Activated naive CD8-positive, alpha-beta T cell (primary cell): ENCODE measurements around the gene PROSER2.

ENCODE experiments used
- H3K27ac Mint-ChIP-seq: one replicate; pipeline ENCODE4 v1.8.0; 2021; ENCODE audit warnings: mixed read lengths
- H3K27me3 Mint-ChIP-seq: one replicate; pipeline ENCODE4 v1.8.0; 2021; ENCODE audit warnings: mixed read lengths
- H3K36me3 Mint-ChIP-seq: one replicate; pipeline ENCODE4 v1.8.0; 2021; ENCODE audit warnings: mixed read lengths
- H3K4me1 Mint-ChIP-seq: one replicate; pipeline ENCODE4 v1.8.0; 2021; ENCODE audit warnings: low read depth, mixed read lengths
- H3K4me3 Mint-ChIP-seq: one replicate; pipeline ENCODE4 v1.8.0; 2021; ENCODE audit warnings: mild to moderate bottlenecking, mixed read lengths
- H3K9me3 Mint-ChIP-seq: one replicate; pipeline ENCODE4 v1.8.0; 2021; ENCODE audit warnings: low read depth, mixed read lengths

PROSER2 gene

DNA sequence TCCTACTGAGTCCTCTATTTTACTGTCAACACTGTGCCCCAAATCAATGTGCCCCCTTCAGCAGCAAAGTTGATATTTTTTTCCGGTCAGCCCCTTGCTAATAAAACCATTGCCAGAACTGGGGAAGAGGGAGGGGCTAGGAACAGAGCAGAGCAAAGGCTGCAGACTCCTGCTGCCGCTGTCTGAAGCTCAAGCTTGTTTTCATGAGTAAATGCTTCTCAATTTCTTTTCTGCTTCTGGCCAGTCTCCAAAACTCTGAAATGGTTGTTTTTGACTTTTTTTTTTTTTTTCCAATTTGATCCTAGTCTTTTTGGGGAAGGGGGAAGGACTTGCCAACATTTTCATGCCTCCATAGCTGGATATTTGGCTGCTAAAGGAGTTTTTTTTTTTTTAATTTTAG, 26.7 kb upstream of the PROSER2 start:
- Mint-ChIP-seq H3K4me1 (peaks cover 1% of the 10 kb centered on the region), H3K4me3 (no peak overlapping the region), H3K27ac (no peak overlapping the region), H3K36me3 (no peaks in the 10 kb centered on the region), H3K9me3 (no peaks in the 10 kb centered on the region), H3K27me3 (no peaks in the 10 kb centered on the region)

DNA sequence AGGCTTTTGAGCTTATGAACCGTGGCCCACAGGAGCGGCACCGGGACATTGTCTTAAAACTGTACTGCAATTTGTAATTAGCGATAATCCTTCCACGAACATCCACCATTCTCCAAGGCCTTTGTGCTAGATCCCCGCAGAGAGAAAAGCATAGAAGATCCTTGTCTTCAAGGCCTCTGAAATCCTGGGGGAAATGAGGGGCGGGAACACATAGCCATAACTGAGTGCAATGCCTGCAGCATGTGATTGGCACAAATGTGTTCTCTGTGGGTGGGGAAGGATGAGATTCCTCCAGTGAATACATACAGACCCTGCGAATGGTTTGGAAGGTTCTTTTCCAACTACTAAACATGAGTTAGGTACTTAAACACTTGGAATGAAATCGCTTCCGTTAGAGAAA, 25.9 kb upstream of the PROSER2 start:
- H3K4me1 Mint-ChIP-seq: peaks cover 1% of the 10 kb centered on the region
- no peak overlapping the region for H3K27ac Mint-ChIP-seq

GRCh38 chr10:11797847-11798633, 25.1 kb upstream of the PROSER2 start:
- Mint-ChIP-seq H3K27ac (no peak overlapping the region), H3K27me3 (no peaks in the 10 kb centered on the region), H3K4me3 (no peak overlapping the region), H3K4me1 (peaks cover 1% of the 10 kb centered on the region), H3K36me3 (no peaks in the 10 kb centered on the region), H3K9me3 (no peaks in the 10 kb centered on the region)

More for the DNA sequence above, 25.9 kb upstream of the PROSER2 start:
- no peaks in the 10 kb centered on the region for H3K9me3 Mint-ChIP-seq
- no peaks in the 10 kb centered on the region for H3K27me3 Mint-ChIP-seq
- H3K4me3 Mint-ChIP-seq: no peak overlapping the region
- H3K36me3 Mint-ChIP-seq: no peaks in the 10 kb centered on the region

DNA sequence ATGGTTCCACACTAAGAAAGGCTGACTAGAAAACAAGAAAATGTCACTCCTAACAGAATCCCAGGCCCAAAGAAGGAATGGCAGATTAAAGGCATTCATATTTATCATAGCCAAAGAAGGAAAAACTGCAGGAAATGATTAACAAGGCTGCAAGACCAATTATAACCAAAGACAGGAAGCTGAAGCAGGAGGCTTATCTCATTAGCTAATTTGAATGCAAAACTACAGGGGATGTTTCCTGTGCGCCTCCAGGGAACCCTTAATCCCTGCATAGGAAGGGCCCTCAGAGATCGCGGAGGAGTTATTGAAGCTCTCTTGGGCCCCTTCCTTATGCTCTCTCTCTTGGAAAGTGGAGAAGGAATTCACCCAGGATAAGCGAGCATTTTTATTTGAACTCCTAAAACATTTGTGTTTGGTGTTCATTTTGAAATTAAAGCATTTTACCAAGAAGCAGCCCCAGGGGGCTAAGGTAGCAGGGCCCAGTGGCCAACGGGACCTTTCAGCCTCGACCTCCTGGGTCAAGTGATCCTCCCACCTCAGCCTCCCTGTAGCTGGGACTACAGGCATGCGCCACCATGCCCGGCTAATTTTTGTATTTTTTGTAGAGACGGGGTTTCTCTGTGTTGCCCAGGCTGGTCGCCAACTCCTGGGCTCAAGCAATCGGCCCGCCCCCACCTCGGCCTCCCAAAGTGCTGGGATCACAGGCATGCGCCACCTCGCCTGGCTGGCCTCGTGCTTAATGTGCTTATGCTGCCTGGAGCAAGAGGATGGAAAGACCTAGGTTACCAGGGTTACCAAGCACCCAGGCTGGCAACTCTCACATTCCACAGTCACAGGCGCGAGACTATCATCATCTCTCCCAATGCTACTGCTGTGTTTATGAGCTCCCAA, 24.1 kb upstream of the PROSER2 start:
- Mint-ChIP-seq H3K36me3 (no peaks in the 10 kb centered on the region), H3K4me3 (no peak overlapping the region), H3K9me3 (no peaks in the 10 kb centered on the region), H3K27ac (no peak overlapping the region), H3K4me1 (peaks cover 1% of the 10 kb centered on the region), H3K27me3 (no peaks in the 10 kb centered on the region)

DNA sequence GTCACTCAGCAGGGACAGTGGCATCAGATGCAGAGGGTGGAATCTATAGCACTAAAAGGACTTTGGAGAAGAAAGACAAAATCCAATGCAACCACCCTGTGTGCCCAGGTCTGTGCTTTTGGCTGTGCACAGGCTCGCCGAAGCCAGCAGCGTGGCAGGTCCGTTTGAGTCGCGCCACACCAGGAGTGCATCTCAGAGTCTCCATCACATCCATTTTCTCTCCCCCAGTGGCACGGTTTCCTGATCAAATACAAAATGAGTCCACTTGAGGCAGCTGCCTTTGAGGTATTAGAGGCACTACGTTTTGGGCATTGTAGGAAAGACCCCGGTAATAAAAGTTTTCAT, 23.4 kb upstream of the PROSER2 start:
- H3K9me3 Mint-ChIP-seq: no peaks in the 10 kb centered on the region
- no peaks in the 10 kb centered on the region for H3K36me3 Mint-ChIP-seq
- no peak overlapping the region for H3K27ac Mint-ChIP-seq
- peaks cover 1% of the 10 kb centered on the region for H3K4me1 Mint-ChIP-seq
- H3K4me3 Mint-ChIP-seq: no peak overlapping the region
- no peaks in the 10 kb centered on the region for H3K27me3 Mint-ChIP-seq

DNA sequence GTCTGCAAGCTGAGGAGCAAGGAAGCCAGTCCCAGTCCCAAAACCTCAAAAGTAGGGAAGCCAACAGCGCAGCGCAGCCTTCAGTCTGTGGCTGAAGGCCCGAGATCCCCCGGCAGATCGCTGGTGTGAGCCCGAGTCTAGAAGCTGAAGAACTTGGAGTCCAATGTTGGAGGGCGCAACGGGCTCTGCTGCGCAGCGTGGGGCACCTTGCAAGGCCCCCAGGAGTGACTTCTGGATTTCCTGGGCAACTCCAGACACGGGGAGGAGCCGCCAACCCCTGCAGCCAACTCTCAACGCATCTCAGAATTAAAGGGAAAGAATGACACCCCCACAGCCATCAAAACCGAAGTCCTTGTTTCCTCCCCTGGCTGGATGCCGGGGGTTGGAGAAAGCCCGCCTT, 18.8 kb upstream of the PROSER2 start:
- H3K36me3 Mint-ChIP-seq: no peaks in the 10 kb centered on the region
- H3K27me3 Mint-ChIP-seq: no peaks in the 10 kb centered on the region
- no peaks in the 10 kb centered on the region for H3K9me3 Mint-ChIP-seq
- H3K27ac Mint-ChIP-seq: no peak overlapping the region
- no peak overlapping the region for H3K4me3 Mint-ChIP-seq
- H3K4me1 Mint-ChIP-seq: no peaks in the 10 kb centered on the region

DNA sequence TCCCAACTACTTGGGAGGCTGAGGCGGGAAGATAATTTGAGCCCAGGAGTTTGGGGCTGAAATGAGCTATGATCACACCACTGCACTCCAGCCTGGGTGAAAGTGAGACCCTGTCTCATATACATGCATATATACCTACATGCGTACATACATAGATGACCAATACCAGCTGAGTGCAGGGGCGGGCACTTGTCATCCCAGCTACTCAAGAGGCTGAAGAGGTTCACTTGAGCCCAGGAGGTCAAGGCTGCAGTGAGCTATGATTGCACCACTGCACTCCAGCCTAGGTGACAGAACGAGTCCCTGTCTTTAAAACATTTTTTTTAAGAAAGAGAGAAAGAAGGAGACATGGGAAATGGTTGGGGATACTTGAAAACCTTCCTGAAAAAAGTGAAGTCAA, 17.4 kb upstream of the PROSER2 start:
- no peak overlapping the region for H3K27ac Mint-ChIP-seq
- H3K27me3 Mint-ChIP-seq: no peaks in the 10 kb centered on the region
- H3K36me3 Mint-ChIP-seq: no peaks in the 10 kb centered on the region
- no peak overlapping the region for H3K4me3 Mint-ChIP-seq
- no peaks in the 10 kb centered on the region for H3K9me3 Mint-ChIP-seq
- no peaks in the 10 kb centered on the region for H3K4me1 Mint-ChIP-seq

DNA sequence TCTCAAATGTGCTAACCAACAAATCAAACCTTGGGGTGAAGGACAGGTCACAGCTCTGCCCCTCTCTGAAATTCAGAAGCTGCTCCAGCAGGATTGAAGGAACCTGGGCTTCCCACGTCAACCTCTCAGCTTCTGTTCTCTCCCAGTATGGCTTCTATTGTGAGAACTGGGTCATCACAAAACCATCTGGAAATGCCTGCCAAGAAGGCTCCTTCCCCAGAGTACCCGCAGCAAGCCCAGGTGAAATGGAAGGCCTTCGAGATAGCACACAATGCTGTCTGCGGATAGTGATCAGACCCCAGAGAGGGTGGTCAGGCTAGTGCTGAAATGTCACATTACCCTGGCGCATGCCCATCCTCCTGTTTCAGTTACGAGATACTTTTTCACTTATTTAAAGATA, 16.4 kb upstream of the PROSER2 start:
- Mint-ChIP-seq H3K36me3 (no peaks in the 10 kb centered on the region), H3K4me3 (no peak overlapping the region), H3K9me3 (no peaks in the 10 kb centered on the region), H3K4me1 (no peaks in the 10 kb centered on the region), H3K27ac (no peak overlapping the region), H3K27me3 (no peaks in the 10 kb centered on the region)

GRCh38 chr10:11808808-11809207, 14.3 kb upstream of the PROSER2 start:
- Mint-ChIP-seq H3K36me3 (no peaks in the 10 kb centered on the region), H3K4me1 (no peaks in the 10 kb centered on the region), H3K4me3 (no peak overlapping the region), H3K27ac (no peak overlapping the region), H3K27me3 (no peaks in the 10 kb centered on the region), H3K9me3 (no peaks in the 10 kb centered on the region)

DNA sequence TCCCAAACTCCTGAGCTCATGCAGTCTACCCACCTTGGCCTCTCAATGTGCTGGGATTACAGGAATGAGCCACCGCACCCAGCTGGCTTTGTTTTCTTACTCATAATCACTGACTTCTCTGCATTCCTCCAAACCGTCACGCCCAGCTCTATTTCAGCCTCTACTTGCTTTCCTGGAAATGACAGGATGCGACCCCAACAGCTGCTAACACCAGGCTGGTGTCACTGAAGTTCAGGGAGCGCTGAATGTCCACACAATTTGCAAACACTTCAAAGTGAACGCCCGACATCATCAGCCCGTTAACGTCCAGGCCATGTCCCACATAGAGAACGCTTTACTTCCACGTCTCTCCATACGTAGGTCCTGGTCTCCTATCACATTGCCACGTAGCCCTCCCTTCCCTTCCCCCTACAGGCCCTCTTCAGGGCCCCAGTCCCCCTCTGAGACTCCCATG, 12.8 kb upstream of the PROSER2 start:
- no peaks in the 10 kb centered on the region for H3K4me1 Mint-ChIP-seq
- H3K27me3 Mint-ChIP-seq: peaks cover 2% of the 10 kb centered on the region
- no peak overlapping the region for H3K27ac Mint-ChIP-seq
- no peaks in the 10 kb centered on the region for H3K36me3 Mint-ChIP-seq
- H3K9me3 Mint-ChIP-seq: no peaks in the 10 kb centered on the region
- no peak overlapping the region for H3K4me3 Mint-ChIP-seq

GRCh38 chr10:11810973-11811372, 12.2 kb upstream of the PROSER2 start:
- no peaks in the 10 kb centered on the region for H3K4me1 Mint-ChIP-seq
- no peak overlapping the region for H3K27ac Mint-ChIP-seq
- H3K9me3 Mint-ChIP-seq: no peaks in the 10 kb centered on the region
- no peaks in the 10 kb centered on the region for H3K36me3 Mint-ChIP-seq
- no peak overlapping the region for H3K4me3 Mint-ChIP-seq
- H3K27me3 Mint-ChIP-seq: peaks cover 2% of the 10 kb centered on the region

GRCh38 chr10:11813177-11813576, 10.0 kb upstream of the PROSER2 start:
- Mint-ChIP-seq H3K4me1 (no peaks in the 10 kb centered on the region), H3K27me3 (peaks cover 2% of the 10 kb centered on the region), H3K36me3 (no peaks in the 10 kb centered on the region), H3K27ac (no peak overlapping the region), H3K9me3 (no peaks in the 10 kb centered on the region), H3K4me3 (no peak overlapping the region)

DNA sequence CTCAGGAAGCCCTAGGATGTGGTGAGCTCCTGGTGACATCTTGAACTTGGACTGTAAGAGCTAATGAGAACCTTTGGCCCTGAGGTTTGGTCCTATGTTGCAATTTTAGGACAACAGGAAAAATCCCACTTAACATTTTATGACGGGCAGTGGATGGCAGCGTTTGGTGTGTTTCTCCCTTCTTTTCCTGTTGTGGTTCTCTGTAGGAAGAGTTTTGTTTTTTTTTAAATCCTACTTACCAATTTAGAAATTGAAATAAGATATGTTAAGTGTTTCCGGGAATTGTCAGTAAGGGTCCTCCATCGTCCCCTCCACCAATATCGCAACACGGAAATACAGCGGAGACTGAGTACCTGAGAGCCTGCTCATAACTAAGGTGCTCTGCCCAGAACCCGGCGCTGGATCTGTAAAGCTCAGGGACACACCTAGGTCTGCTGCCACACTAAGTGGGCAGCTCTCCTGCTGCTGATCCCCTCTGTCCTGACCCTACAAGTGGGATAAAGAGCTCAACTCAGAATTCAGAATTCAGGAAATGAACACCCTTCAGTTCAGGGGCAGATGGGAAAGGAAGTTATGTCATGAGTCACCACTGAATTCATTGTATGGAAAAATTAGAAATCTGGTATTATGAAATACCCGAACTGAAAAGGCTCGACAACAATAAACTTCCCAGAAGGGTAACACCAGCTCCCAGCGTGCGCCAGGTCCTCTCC, 9.1 kb upstream of the PROSER2 start:
- Mint-ChIP-seq H3K4me3 (no peak overlapping the region), H3K4me1 (no peaks in the 10 kb centered on the region), H3K36me3 (no peaks in the 10 kb centered on the region), H3K27me3 (peaks cover 2% of the 10 kb centered on the region), H3K9me3 (no peaks in the 10 kb centered on the region), H3K27ac (no peak overlapping the region)

- no peak overlapping the region for H3K4me3 Mint-ChIP-seq
- no peak overlapping the region for H3K27ac Mint-ChIP-seq
- peaks cover 6% of the 10 kb centered on the region for H3K4me1 Mint-ChIP-seq
- H3K36me3 Mint-ChIP-seq: no peaks in the 10 kb centered on the region
- no peaks in the 10 kb centered on the region for H3K9me3 Mint-ChIP-seq
- peaks cover 12% of the 10 kb centered on the region for H3K27me3 Mint-ChIP-seq
These were observed 4.1 kb upstream of the PROSER2 start for GRCh38 chr10:11819027-11819426.
